Keratinocyte (primary cell): ENCODE results near the gene NCOA7. TPM values are rescaled to one million over a fixed set of nuclear protein-coding genes. Genes with fewer than 3 reads are reported as not detected.

Source experiments
- DNase-seq: peaks from one replicate; pipeline ENCODE4 v3.0.0-alpha.2; 2011; ENCODE audit warnings: low read depth, missing footprints, low spot score
- FAIRE-seq: peaks from 2 replicates; lab custom pipeline; 2011; peaks lifted over from hg19 to GRCh38; lab: Jason Lieb, UNC
- H2AFZ ChIP-seq: 2 replicates; pipeline ENCODE4 v1.6.0; 2012; ENCODE audit warnings: low read length, control low read depth, inconsistent platforms; ENCODE audit not compliant: control insufficient read depth
- H3K27ac ChIP-seq: 2 replicates; pipeline ENCODE4 v1.5.1; 2011; ENCODE audit warnings: low read length; ENCODE audit not compliant: control insufficient read depth, insufficient read depth
- H3K27me3 ChIP-seq: 3 replicates; pipeline ENCODE4 v1.6.0; 2011; ENCODE audit warnings: low read length; ENCODE audit not compliant: control insufficient read depth, insufficient read depth; ENCODE audit errors: extremely low read depth
- H3K36me3 ChIP-seq, 2 experiments: 2 replicates in 1 of 2; 3 replicates in 1 of 2; pipeline ENCODE4 v1.5.1; 2011; ENCODE audit warnings: low read length in 2 of 2, mild to moderate bottlenecking in 1 of 2; ENCODE audit not compliant: control insufficient read depth in 2 of 2, insufficient read depth in 2 of 2; ENCODE audit errors: extremely low read depth in 1 of 2
- H3K4me1 ChIP-seq: 3 replicates; pipeline ENCODE4 v1.5.1; 2011; ENCODE audit warnings: low read length; ENCODE audit not compliant: control insufficient read depth, insufficient read depth; ENCODE audit errors: extremely low read depth
- H3K4me2 ChIP-seq: 3 replicates; pipeline ENCODE4 v1.6.0; 2011; ENCODE audit warnings: low read depth, low read length; ENCODE audit not compliant: control insufficient read depth, insufficient read depth; ENCODE audit errors: extremely low read depth
- H3K4me3 ChIP-seq, 3 experiments: fragments of 200-600 bp in 1 of 3; sonication (generic) in 1 of 3; 2 replicates in 2 of 3; 3 replicates in 1 of 3; pipeline ENCODE4 v1.5.1; 2011 to 2016; ENCODE audit warnings: low read length in 3 of 3, mild to moderate bottlenecking in 3 of 3, control low read depth in 2 of 3, inconsistent platforms in 1 of 3, low read depth in 1 of 3, mixed read lengths in 1 of 3, mixed run types in 1 of 3, moderate library complexity in 1 of 3; ENCODE audit not compliant: control insufficient read depth in 2 of 3, insufficient read depth in 2 of 3; ENCODE audit errors: extremely low read depth in 1 of 3
- H3K79me2 ChIP-seq: 2 replicates; pipeline ENCODE4 v1.6.0; 2012; ENCODE audit warnings: low read length; ENCODE audit not compliant: control insufficient read depth, insufficient read depth
- H3K9ac ChIP-seq: 3 replicates; pipeline ENCODE4 v1.6.0; 2011; ENCODE audit warnings: low read length; ENCODE audit not compliant: control insufficient read depth, insufficient read depth; ENCODE audit errors: extremely low read depth
- H3K9me1 ChIP-seq: 3 replicates; pipeline ENCODE4 v1.6.0; 2011; ENCODE audit warnings: low read length; ENCODE audit not compliant: control insufficient read depth, insufficient read depth; ENCODE audit errors: extremely low read depth
- H3K9me3 ChIP-seq: 2 replicates; pipeline ENCODE4 v1.5.1; 2012; ENCODE audit warnings: low read depth, low read length; ENCODE audit not compliant: control insufficient read depth
- H4K20me1 ChIP-seq: 3 replicates; pipeline ENCODE4 v1.6.0; 2011; ENCODE audit warnings: low read length; ENCODE audit not compliant: control insufficient read depth, insufficient read depth; ENCODE audit errors: extremely low read depth
- EZH2 ChIP-seq: IDR thresholded peaks from one replicate; pipeline ENCODE4 v1.6.1; 2012; ENCODE audit warnings: inconsistent platforms, mild to moderate bottlenecking, low read length, moderate library complexity
- dilution Hi-C: fragments of 300-500 bp; cut with MboI; formaldehyde crosslinking; loops from one replicate; pipeline ENCODE4 v1.7.0; 2020; ENCODE audit warnings: low sequenced_read_pairs; ENCODE audit not compliant: extremely low pct_ligation_motif_present
- polyA plus RNA-seq, 5 experiments: library from polyadenylated mRNA; depleted of rRNA in 3 of 5; stranded (reverse) in 3 of 5; stranded (forward) in 1 of 5; unstranded in 1 of 5; fragments of >200 nt; gene quantifications; 1 replicate in 1 of 5; 2 replicates in 3 of 5; 3 replicates in 1 of 5; pipeline versions ENCODE4 v1.2.1 to v1.2.3, GENCODE V29; 2011 to 2012; ENCODE audit warnings: missing spikeins in 2 of 5, low read depth in 1 of 5, low replicate concordance in 1 of 5
- TF ChIP-seq, protein P1 (sequence below), 3 experiments: IDR thresholded peaks in 1 of 3; conservative IDR thresholded peaks in 1 of 3; optimal IDR thresholded peaks in 1 of 3; 2 replicates in 2 of 3; 3 replicates in 1 of 3; pipeline versions ENCODE3 to v1.5.1; 2011; ENCODE audit warnings: low read length in 3 of 3, mild to moderate bottlenecking in 3 of 3, moderate library complexity in 2 of 3, control low read depth in 1 of 3, inconsistent platforms in 1 of 3; ENCODE audit not compliant: insufficient read depth in 2 of 3; ENCODE audit errors: extremely low read depth in 1 of 3

Gene NCOA7
- polyA plus RNA-seq, 1 donor (not counting 4 experiments of a cell fraction or from before 2014, with no cell fraction given): 20.5 TPM

GRCh38 chr6:125828476-125829039 lies 37.8 kb downstream of the NCOA7 start:
- H3K27me3 ChIP-seq: no peaks in the 10 kb centered on the region
- FAIRE-seq (no peak), DNase-seq (no peak)
- H3K9ac ChIP-seq: no peak overlapping the region
- H2AFZ ChIP-seq: no peak overlapping the region
- no peak overlapping the region for H3K4me2 ChIP-seq
- no peak overlapping the region for H3K27ac ChIP-seq
- dilution Hi-C loops: no loop called here
- H3K9me1 ChIP-seq: peaks cover 2% of the 10 kb centered on the region
- H3K4me1 ChIP-seq: no peaks in the 10 kb centered on the region
- H3K36me3 ChIP-seq: no peaks in the 10 kb centered on the region
- no peak overlapping the region for H3K4me3 ChIP-seq
- TF ChIP-seq EZH2: no peak
- TF ChIP-seq, protein P1, sequence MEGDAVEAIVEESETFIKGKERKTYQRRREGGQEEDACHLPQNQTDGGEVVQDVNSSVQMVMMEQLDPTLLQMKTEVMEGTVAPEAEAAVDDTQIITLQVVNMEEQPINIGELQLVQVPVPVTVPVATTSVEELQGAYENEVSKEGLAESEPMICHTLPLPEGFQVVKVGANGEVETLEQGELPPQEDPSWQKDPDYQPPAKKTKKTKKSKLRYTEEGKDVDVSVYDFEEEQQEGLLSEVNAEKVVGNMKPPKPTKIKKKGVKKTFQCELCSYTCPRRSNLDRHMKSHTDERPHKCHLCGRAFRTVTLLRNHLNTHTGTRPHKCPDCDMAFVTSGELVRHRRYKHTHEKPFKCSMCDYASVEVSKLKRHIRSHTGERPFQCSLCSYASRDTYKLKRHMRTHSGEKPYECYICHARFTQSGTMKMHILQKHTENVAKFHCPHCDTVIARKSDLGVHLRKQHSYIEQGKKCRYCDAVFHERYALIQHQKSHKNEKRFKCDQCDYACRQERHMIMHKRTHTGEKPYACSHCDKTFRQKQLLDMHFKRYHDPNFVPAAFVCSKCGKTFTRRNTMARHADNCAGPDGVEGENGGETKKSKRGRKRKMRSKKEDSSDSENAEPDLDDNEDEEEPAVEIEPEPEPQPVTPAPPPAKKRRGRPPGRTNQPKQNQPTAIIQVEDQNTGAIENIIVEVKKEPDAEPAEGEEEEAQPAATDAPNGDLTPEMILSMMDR (optimal IDR thresholded peaks at IDR 0.05 in 1 of 3, IDR thresholded peaks at IDR 0.05 in 1 of 3, conservative IDR thresholded peaks at IDR 0.05 in 1 of 3; ENCODE audit: extremely low read depth in 1 of 3, insufficient read depth in 2 of 3, low read length in 3 of 3): no peak
- H3K9me3 ChIP-seq: no peaks in the 10 kb centered on the region
- no peaks in the 10 kb centered on the region for H4K20me1 ChIP-seq
- no peaks in the 10 kb centered on the region for H3K79me2 ChIP-seq

- Histone ChIP-seq H3K27me3 (no peaks in the 10 kb centered on the region), H3K36me3 (no peaks in the 10 kb centered on the region), H3K4me2 (no peak overlapping the region), H3K9me3 (no peaks in the 10 kb centered on the region), H4K20me1 (no peaks in the 10 kb centered on the region), H3K9me1 (peaks cover 2% of the 10 kb centered on the region), H3K4me3 (no peak overlapping the region), H3K4me1 (no peaks in the 10 kb centered on the region), H3K9ac (no peak overlapping the region), H3K27ac (no peak overlapping the region), H2AFZ (no peak overlapping the region), H3K79me2 (no peaks in the 10 kb centered on the region)
- FAIRE-seq (no peak), DNase-seq (no peak)
- TF ChIP-seq, protein P1 (optimal IDR thresholded peaks at IDR 0.05 in 1 of 3, IDR thresholded peaks at IDR 0.05 in 1 of 3, conservative IDR thresholded peaks at IDR 0.05 in 1 of 3; ENCODE audit: extremely low read depth in 1 of 3, insufficient read depth in 2 of 3, low read length in 3 of 3): no peak
- no peak for TF ChIP-seq EZH2
- dilution Hi-C loops: no loop called here
Observed at GRCh38 chr6:125829433-125829832, 38.7 kb downstream of the NCOA7 start.
